ENCODE data around the gene CCDC91. TPM values are rescaled to one million over a fixed set of nuclear protein-coding genes. Genes with fewer than 3 reads are reported as not detected.
"Not testable (repeated sequence)": the region's sequence is repeated elsewhere in the genome, so short reads cannot be mapped to it uniquely, and the experiment has no call there.

Gene CCDC91
- total RNA-seq, 1 experiment from 2014 or later: 15.7 TPM

DNA sequence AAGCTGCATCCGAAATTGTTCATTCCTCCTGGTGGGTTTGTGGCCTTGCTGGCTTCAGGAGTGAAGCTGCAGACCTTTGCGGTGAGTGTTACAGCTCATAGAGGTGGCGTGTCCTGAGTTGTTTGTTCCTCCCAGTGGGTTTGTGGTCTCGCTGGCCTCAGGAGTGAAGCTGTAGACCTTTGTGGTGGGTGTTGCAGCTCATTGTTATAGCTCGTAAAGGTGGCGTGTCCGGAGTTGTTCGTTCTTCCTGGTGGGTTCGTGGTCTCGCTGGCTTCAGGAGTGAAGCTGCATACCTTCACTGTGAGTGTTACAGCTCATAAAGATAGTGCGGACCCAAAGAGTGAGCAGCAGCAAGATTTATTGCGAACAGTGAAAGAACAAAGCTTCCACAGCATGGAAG lies 4.4 kb downstream of the CCDC91 start:
- CTCF ChIA-PET; POLR2A ChIA-PET; DNase-seq (ENCODE audit: low spot score); H3K27me3 Mint-ChIP-seq (ENCODE audit: low read depth); ATAC-seq; H3K27ac Mint-ChIP-seq; H3K4me3 Mint-ChIP-seq: not testable (repeated sequence)
- peaks cover 30% of the 10 kb centered on the region for H3K9me3 Mint-ChIP-seq
- peaks cover 24% of the 10 kb centered on the region for H3K36me3 Mint-ChIP-seq
- H3K4me1 Mint-ChIP-seq: peaks cover 16% of the 10 kb centered on the region

DNA sequence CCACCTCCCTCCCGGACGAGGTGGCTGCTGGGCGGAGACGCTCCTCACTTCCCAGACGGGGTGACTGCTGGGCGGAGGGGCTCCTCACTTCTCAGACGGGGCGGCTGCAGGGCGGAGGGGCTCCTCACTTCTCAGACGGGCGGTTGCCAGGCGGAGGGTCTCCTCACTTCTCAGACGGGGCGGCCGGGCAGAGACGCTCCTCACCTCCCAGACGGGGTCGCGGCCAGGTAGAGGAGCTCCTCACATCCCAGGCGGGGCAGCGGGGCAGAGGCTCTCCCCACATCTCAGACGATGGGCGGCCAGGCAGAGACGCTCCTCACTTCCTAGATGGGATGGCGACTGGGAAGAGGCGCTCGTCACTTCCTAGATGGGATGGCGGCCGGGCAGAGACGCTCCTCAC lies 10.9 kb downstream of the CCDC91 start:
- peaks cover 52% of the 10 kb centered on the region for H3K36me3 Mint-ChIP-seq
- H3K4me1 Mint-ChIP-seq; DNase-seq (ENCODE audit: low spot score); H3K27ac Mint-ChIP-seq; CTCF ChIA-PET; POLR2A ChIA-PET; ATAC-seq; H3K27me3 Mint-ChIP-seq (ENCODE audit: low read depth); H3K4me3 Mint-ChIP-seq: not testable (repeated sequence)
- peaks cover 51% of the 10 kb centered on the region for H3K9me3 Mint-ChIP-seq

DNA sequence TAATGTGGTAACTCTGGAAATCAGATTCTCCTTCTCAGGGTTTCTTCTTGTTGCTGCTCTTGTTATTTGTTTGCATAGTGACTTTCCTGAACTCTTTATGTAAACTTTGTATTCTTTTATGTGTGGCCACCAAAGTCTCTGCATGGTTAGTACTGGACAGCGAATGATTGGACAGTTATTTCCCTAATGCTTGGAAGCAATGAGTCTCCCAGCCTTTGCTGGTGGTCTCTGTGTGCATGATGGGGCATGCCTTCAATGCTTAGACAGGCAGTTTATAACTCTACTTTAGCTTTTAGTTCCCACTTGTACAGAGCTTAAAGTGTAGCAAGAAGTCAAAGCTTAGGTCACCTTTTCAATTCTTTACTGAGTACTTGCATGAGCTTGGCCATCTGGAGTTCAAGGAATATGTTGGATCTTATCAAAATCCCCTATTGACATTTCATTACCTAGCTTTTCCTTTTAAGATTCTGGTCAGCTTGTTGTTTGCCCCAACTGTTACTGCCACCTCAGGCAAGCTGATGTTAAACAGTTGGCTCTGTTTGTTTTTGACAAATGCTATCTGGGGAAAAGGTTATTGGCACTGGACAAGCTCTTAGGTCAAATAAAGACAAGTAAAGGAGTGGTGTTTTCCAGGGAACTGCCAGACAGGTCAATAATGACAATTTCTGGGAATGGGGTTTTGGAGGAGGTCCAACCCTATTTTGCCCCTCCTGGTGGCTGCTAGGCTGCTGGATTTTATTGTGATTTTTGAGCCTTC lies 12.3 kb downstream of the CCDC91 start:
- Mint-ChIP-seq H3K4me1 (no peaks in the 10 kb centered on the region), H3K36me3 (peaks cover 65% of the 10 kb centered on the region), H3K27ac (no peak overlapping the region), H3K4me3 (no peak overlapping the region), H3K27me3 (ENCODE audit: low read depth) (no peaks in the 10 kb centered on the region), H3K9me3 (peaks cover 63% of the 10 kb centered on the region)
- ChIA-PET POLR2A (interaction anchor here (0.6 kb wide), 1 partner anchor 566 kb away, joined by 7 read pairs; no protein-coding TSS in a partner anchor), CTCF (no interaction called here)
- TF ChIP-seq, protein P1, sequence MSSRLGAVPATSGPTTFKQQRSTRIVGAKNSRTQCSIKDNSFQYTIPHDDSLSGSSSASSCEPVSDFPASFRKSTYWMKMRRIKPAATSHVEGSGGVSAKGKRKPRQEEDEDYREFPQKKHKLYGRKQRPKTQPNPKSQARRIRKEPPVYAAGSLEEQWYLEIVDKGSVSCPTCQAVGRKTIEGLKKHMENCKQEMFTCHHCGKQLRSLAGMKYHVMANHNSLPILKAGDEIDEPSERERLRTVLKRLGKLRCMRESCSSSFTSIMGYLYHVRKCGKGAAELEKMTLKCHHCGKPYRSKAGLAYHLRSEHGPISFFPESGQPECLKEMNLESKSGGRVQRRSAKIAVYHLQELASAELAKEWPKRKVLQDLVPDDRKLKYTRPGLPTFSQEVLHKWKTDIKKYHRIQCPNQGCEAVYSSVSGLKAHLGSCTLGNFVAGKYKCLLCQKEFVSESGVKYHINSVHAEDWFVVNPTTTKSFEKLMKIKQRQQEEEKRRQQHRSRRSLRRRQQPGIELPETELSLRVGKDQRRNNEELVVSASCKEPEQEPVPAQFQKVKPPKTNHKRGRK (CRISPR knock-in tag; IDR thresholded peaks at IDR 0.05; ENCODE audit: borderline replicate concordance): no peak
- TF ChIP-seq JAZF1 (CRISPR knock-in tag; IDR thresholded peaks at IDR 0.05) (no peak), IRF2 (CRISPR knock-in tag; IDR thresholded peaks at IDR 0.05; ENCODE audit: borderline replicate concordance, low read depth) (no peak), ZNF423 (CRISPR knock-in tag; IDR thresholded peaks at IDR 0.05) (no peak), EMX1 (CRISPR knock-in tag; IDR thresholded peaks at IDR 0.05) (no peak), ZNF671 (CRISPR knock-in tag; IDR thresholded peaks at IDR 0.05) (no peak), GRHL2 (CRISPR knock-in tag; IDR thresholded peaks at IDR 0.05; ENCODE audit: insufficient replicate concordance, severe bottlenecking) (no peak), MYBL2 (CRISPR knock-in tag; IDR thresholded peaks at IDR 0.05) (no peak), RORB (CRISPR knock-in tag; IDR thresholded peaks at IDR 0.05) (no peak), SP1 (CRISPR knock-in tag; conservative IDR thresholded peaks at IDR 0.05) (no peak), KAT7 (CRISPR knock-in tag; IDR thresholded peaks at IDR 0.05; ENCODE audit: borderline replicate concordance) (no peak)
- TF ChIP-seq, protein P2, sequence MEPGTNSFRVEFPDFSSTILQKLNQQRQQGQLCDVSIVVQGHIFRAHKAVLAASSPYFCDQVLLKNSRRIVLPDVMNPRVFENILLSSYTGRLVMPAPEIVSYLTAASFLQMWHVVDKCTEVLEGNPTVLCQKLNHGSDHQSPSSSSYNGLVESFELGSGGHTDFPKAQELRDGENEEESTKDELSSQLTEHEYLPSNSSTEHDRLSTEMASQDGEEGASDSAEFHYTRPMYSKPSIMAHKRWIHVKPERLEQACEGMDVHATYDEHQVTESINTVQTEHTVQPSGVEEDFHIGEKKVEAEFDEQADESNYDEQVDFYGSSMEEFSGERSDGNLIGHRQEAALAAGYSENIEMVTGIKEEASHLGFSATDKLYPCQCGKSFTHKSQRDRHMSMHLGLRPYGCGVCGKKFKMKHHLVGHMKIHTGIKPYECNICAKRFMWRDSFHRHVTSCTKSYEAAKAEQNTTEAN (CRISPR knock-in tag; IDR thresholded peaks at IDR 0.05): no peak
- TF ChIP-seq, protein P3, sequence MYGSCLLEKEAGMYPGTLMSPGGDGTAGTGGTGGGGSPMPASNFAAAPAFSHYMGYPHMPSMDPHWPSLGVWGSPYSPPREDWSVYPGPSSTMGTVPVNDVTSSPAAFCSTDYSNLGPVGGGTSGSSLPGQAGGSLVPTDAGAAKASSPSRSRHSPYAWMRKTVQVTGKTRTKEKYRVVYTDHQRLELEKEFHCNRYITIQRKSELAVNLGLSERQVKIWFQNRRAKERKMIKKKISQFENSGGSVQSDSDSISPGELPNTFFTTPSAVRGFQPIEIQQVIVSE (CRISPR knock-in tag; IDR thresholded peaks at IDR 0.05; ENCODE audit: borderline replicate concordance): no peak
- TF ChIP-seq, protein P4, sequence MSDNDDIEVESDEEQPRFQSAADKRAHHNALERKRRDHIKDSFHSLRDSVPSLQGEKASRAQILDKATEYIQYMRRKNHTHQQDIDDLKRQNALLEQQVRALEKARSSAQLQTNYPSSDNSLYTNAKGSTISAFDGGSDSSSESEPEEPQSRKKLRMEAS (CRISPR knock-in tag; IDR thresholded peaks at IDR 0.05): no peak
- TF ChIP-seq, protein P5, sequence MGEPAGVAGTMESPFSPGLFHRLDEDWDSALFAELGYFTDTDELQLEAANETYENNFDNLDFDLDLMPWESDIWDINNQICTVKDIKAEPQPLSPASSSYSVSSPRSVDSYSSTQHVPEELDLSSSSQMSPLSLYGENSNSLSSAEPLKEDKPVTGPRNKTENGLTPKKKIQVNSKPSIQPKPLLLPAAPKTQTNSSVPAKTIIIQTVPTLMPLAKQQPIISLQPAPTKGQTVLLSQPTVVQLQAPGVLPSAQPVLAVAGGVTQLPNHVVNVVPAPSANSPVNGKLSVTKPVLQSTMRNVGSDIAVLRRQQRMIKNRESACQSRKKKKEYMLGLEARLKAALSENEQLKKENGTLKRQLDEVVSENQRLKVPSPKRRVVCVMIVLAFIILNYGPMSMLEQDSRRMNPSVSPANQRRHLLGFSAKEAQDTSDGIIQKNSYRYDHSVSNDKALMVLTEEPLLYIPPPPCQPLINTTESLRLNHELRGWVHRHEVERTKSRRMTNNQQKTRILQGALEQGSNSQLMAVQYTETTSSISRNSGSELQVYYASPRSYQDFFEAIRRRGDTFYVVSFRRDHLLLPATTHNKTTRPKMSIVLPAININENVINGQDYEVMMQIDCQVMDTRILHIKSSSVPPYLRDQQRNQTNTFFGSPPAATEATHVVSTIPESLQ (CRISPR knock-in tag; IDR thresholded peaks at IDR 0.05): no peak
- TF ChIP-seq, protein P6, sequence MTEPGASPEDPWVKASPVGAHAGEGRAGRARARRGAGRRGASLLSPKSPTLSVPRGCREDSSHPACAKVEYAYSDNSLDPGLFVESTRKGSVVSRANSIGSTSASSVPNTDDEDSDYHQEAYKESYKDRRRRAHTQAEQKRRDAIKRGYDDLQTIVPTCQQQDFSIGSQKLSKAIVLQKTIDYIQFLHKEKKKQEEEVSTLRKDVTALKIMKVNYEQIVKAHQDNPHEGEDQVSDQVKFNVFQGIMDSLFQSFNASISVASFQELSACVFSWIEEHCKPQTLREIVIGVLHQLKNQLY (CRISPR knock-in tag; IDR thresholded peaks at IDR 0.05): no peak
- TF ChIP-seq, protein P7, sequence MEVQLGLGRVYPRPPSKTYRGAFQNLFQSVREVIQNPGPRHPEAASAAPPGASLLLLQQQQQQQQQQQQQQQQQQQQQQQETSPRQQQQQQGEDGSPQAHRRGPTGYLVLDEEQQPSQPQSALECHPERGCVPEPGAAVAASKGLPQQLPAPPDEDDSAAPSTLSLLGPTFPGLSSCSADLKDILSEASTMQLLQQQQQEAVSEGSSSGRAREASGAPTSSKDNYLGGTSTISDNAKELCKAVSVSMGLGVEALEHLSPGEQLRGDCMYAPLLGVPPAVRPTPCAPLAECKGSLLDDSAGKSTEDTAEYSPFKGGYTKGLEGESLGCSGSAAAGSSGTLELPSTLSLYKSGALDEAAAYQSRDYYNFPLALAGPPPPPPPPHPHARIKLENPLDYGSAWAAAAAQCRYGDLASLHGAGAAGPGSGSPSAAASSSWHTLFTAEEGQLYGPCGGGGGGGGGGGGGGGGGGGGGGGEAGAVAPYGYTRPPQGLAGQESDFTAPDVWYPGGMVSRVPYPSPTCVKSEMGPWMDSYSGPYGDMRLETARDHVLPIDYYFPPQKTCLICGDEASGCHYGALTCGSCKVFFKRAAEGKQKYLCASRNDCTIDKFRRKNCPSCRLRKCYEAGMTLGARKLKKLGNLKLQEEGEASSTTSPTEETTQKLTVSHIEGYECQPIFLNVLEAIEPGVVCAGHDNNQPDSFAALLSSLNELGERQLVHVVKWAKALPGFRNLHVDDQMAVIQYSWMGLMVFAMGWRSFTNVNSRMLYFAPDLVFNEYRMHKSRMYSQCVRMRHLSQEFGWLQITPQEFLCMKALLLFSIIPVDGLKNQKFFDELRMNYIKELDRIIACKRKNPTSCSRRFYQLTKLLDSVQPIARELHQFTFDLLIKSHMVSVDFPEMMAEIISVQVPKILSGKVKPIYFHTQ (CRISPR knock-in tag; IDR thresholded peaks at IDR 0.05): no peak
- DNase-seq (ENCODE audit: low spot score): no peak
- no peak for ATAC-seq
